Body of pancreas (tissue), 4 donors: ENCODE data around the gene TPP1. TPM values are rescaled to one million over a fixed set of nuclear protein-coding genes. Genes with fewer than 3 reads are reported as not detected.

Source experiments
- ATAC-seq: fragments of 150-250 bp; one replicate; pipeline ENCODE4 v1.9.1; 2016
- DNase-seq, 4 donors: peaks; one replicate each; pipeline ENCODE4 v3.0.0-alpha.2; 2019
- H3K27ac ChIP-seq, 4 donors: fragments of 200-600 bp; sonication (generic); 1 replicate in 3 of 4; 2 replicates in 1 of 4; pipeline versions ENCODE4 v1.5.1 to v1.6.1; 2016 to 2019; ENCODE audit warnings: mild to moderate bottlenecking in 1 of 4, mixed read lengths in 1 of 4, moderate library complexity in 1 of 4
- H3K27me3 ChIP-seq, 2 donors: fragments of 200-600 bp; sonication (generic); one replicate each; pipeline ENCODE4 v1.6.0; 2016; ENCODE audit warnings: mild to moderate bottlenecking in 1 of 2
- H3K36me3 ChIP-seq, 2 donors: fragments of 200-600 bp; sonication (generic); replicated peaks in 1 of 2; 2 replicates each; pipeline ENCODE4 v1.5.1; 2016; ENCODE audit warnings: low read depth in 2 of 2; ENCODE audit not compliant: insufficient read depth in 1 of 2
- H3K4me1 ChIP-seq: fragments of 200-600 bp; sonication (generic); one replicate; pipeline ENCODE4 v1.6.0; 2016
- H3K4me3 ChIP-seq, 2 donors: fragments of 200-600 bp; sonication (generic); 1 replicate in 1 of 2; 2 replicates in 1 of 2; pipeline ENCODE4 v1.5.1; 2016 to 2019
- H3K9me3 ChIP-seq, 3 donors: fragments of 200-600 bp; sonication (generic); 1 replicate in 2 of 3; 2 replicates in 1 of 3; pipeline ENCODE4 v1.5.1; 2016
- CTCF ChIP-seq, 7 experiments: fragments of 450-650 bp in 4 of 7; fragments of 200-600 bp in 3 of 7; sonication (generic) in 3 of 7; IDR thresholded peaks; one replicate each; pipeline ENCODE4 v1.5.1; 2016 to 2019; ENCODE audit warnings: antibody characterized with exemption in 7 of 7
- POLR2A ChIP-seq, 3 donors: fragments of 450-650 bp; IDR thresholded peaks; one replicate each; pipeline ENCODE4 v1.6.1; 2016; ENCODE audit warnings: antibody characterized with exemption in 3 of 3, mild to moderate bottlenecking in 2 of 3
- WGBS, 2 donors: methylation state at CpG; one replicate each; pipeline ENCODE4 v1.1.5; 2017; 5-methylcytosine and 5-hydroxymethylcytosine counted together
- intact Hi-C: fragments of 100-400 bp; cut with DNase I; formaldehyde crosslinking; loops from one replicate; pipeline ENCODE4 v1.15.1; 2023
- total RNA-seq, 2 donors: library from RNA; depleted of rRNA; stranded (reverse); fragments of >200 nt; gene quantifications; one replicate each; pipeline ENCODE4 v1.1.0, GENCODE V29; 2016

The TPP1 gene
- total RNA-seq, 2 donors from 2014 or later: 20.8 TPM

DNA sequence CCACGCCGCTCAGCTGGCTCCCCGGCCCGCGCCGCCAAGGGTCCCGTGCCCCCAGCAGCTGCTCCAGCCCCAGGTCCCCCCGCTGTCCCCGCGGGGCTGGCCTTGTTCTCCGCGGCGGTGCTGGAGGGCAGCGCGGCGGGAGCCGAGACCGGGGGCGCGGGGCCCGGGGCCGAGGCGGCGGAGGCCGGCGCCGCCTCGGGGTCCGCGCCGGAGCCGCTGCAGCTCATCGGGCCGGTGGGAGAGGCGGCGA, 7.3 kb downstream of the TPP1 start:
- intact Hi-C loops: no loop called here
- DNase-seq (no peak), ATAC-seq (no peak)
- H3K4me1 ChIP-seq: peaks cover 33% of the 10 kb centered on the region
- peak overlapping the region; percentile 97 to 99 (median 99) for H3K27ac ChIP-seq
- H3K27me3 ChIP-seq: no peaks in the 10 kb centered on the region
- TF ChIP-seq CTCF (IDR thresholded peaks at IDR 0.05): no peak
- no peak for TF ChIP-seq POLR2A (IDR thresholded peaks at IDR 0.05)
- H3K36me3 ChIP-seq: peaks cover 0 to 23% of the 10 kb centered on the region in 2 donors
- H3K9me3 ChIP-seq: no peaks in the 10 kb centered on the region
- WGBS, 2 donors: 0% methylated on average over 5 to 26 of the region's 36 CpGs
- H3K4me3 ChIP-seq: peak overlapping the region; percentile 47 to 49

DNA sequence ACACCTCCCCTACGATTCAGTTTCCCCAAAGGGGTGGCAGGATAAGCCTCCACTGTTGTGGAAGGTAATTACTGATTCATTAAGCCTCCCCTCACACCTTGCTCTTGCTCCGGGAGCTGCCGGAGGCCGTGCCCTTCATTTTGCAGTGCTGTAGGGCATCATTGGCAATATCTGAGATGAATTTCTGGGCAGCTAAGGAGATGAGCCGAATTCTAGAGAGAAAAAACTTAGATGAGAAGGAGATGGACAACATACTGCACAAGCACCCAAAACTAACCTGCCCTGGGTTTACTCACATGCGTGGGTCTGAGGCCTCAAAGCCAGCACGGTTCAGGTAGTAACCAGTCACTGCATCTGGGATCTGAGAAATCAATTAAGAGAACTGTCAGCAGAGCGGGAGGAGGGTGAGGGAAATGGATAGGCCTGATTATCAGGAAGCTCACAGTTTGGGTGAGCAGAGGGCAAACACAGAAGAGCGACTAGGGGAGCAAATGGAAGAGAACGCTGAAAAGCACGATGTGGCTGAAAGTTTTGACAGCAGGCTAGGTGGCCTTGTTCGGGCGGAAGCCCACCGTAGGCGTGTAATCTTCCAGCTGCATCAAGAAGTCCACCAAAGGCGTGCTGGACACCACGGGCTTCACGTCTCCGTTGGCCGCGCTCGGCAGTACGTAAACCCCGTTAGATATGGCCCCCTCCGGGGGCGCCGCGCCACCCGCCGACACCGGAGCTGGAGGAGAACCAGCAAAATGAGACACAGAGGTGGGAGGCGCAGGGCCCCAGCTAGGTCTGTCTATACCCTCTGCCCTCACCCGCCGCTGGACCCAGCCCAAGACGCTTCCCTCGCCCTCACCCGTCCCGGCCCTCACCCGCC, 7.9 kb downstream of the TPP1 start:
- ATAC-seq (peak; percentile 2), DNase-seq (peak; percentile 34 to 59 (median 42))
- intact Hi-C loops: no loop called here
- H3K27ac ChIP-seq: peak overlapping the region; percentile 97 to 99 (median 99)
- WGBS, 2 donors: 6 to 10% methylated on average over 33 to 38 of the region's 39 CpGs
- peak overlapping the region; percentile 47 to 49 for H3K4me3 ChIP-seq
- peak in 2 of 3 donors; percentile 4 to 9 for TF ChIP-seq POLR2A (IDR thresholded peaks at IDR 0.05)
- TF ChIP-seq CTCF (IDR thresholded peaks at IDR 0.05): no peak
- peaks cover 0 to 23% of the 10 kb centered on the region in 2 donors for H3K36me3 ChIP-seq
- H3K4me1 ChIP-seq: peaks cover 39% of the 10 kb centered on the region
- no peaks in the 10 kb centered on the region for H3K27me3 ChIP-seq
- no peaks in the 10 kb centered on the region for H3K9me3 ChIP-seq

DNA sequence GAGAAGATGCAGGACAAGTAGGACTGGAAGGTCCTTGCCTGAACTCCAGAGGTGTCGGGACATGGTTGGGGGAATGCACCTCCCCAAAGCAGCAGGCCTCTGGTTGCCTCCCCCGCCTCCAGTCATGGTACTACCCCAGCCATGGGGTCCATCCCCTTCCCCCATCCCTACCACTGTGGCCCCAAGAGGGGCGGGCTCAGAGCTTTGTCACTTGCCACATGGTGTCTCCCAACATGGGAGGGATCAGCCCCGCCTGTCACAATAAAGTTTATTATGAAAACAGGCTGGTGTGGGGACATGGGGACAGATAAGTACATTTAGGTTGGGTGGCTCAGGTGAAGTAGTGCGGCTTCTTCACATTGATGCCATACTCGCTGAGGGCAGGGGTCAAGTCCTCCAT, 8.6 kb downstream of the TPP1 start:
- TF ChIP-seq CTCF (IDR thresholded peaks at IDR 0.05) (no peak), POLR2A (IDR thresholded peaks at IDR 0.05) (no peak)
- WGBS, 2 donors: 79 to 96% methylated on average over 5 to 6 of the region's 6 CpGs
- ATAC-seq: no peak
- H3K4me1 ChIP-seq: peaks cover 46% of the 10 kb centered on the region
- intact Hi-C loops: no loop called here
- H3K36me3 ChIP-seq: peaks cover 0 to 23% of the 10 kb centered on the region in 2 donors
- peak overlapping the region in 3 of 4 donors; percentile 20 to 99 (median 97) for H3K27ac ChIP-seq
- H3K4me3 ChIP-seq: no peak overlapping the region
- no peak for DNase-seq
- no peaks in the 10 kb centered on the region for H3K27me3 ChIP-seq
- H3K9me3 ChIP-seq: no peaks in the 10 kb centered on the region

- ATAC-seq: no peak
- TF ChIP-seq POLR2A (IDR thresholded peaks at IDR 0.05): no peak
- TF ChIP-seq CTCF (IDR thresholded peaks at IDR 0.05): no peak
- no peak overlapping the region for H3K4me3 ChIP-seq
- H3K27ac ChIP-seq: peak overlapping the region in 3 of 4 donors; percentile 3 to 97 (median 5)
- no peaks in the 10 kb centered on the region for H3K27me3 ChIP-seq
- peaks cover 55% of the 10 kb centered on the region for H3K4me1 ChIP-seq
- H3K36me3 ChIP-seq: peaks cover 0 to 20% of the 10 kb centered on the region in 2 donors
- WGBS, 2 donors: 70 to 79% methylated on average over 8 of the region's 8 CpGs
- intact Hi-C loops: loop anchor here (10.0 kb wide), 1 partner anchor 125 kb away; the partner anchor contains the start of genes ARFIP2 and TIMM10B
- no peak for DNase-seq
- H3K9me3 ChIP-seq: no peaks in the 10 kb centered on the region
These were observed 9.7 kb downstream of the TPP1 start for GRCh38 chr11:6609502-6610015.
